ENCODE results near the gene FRMD5. TPM values are rescaled to one million over a fixed set of nuclear protein-coding genes. Genes with fewer than 3 reads are reported as not detected.

Gene FRMD5
- total RNA-seq, 2 experiments from 2014 or later, result 0.15 TPM; not detected in 1

DNA sequence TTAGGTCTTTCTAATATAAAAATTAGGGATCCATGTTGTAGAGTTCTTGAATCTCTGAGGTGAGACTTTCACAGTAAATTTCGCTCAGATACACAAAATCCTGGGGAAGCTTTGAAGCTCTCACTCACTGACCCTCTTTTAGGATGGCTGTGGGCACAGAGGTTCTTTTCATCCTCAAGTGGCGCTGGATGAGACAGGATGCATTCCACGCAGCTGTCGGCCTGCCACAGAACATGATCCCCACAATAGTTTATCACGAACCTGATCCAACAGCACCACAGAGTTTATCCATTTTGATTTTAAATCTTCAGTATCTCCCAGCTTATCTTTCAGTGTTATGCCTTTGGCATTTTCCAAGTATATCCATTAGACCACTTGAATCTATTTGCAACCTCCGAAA is 276.4 kb downstream of the FRMD5 start:
- H3K4me1 Mint-ChIP-seq, result no peaks in the 10 kb centered on the region
- POLR2A ChIA-PET, result no interaction called here
- no peaks in the 10 kb centered on the region for H3K36me3 Mint-ChIP-seq (ENCODE audit: low read depth)
- CTCF ChIA-PET, result interaction anchor here (0.5 kb wide), 1 partner anchor 182 kb away, joined by 4 read pairs; no protein-coding TSS in a partner anchor
- H3K4me3 Mint-ChIP-seq, result no peak overlapping the region
- no peak overlapping the region for H3K27ac Mint-ChIP-seq
- no peaks in the 10 kb centered on the region for H3K9me3 Mint-ChIP-seq
- no peaks in the 10 kb centered on the region for H3K27me3 Mint-ChIP-seq
- DNase-seq, result no peak

DNA sequence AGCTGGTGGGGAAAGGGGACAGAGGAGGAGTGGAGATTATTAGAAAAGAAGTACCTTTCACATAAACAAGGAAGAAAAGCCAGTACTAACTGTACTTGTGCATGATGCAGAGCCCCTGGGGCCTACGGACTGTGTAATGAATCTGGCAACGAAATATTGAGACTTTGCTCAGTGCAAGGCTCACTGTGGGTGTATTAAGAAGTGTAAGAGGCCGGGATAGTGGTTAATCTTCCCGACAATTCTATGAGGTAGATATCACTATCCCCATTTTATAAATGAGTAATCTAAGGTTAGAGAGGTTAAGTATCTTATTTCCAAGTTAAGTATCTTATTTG is 278.8 kb downstream of the FRMD5 start:
- CTCF ChIA-PET, result interaction anchor here (0.5 to 1.0 kb wide), 2 partner anchors 15 to 21 kb away, joined by 3 to 4 read pairs; no protein-coding TSS in a partner anchor
- Mint-ChIP-seq H3K4me1 (no peaks in the 10 kb centered on the region), H3K27me3 (no peaks in the 10 kb centered on the region), H3K9me3 (no peaks in the 10 kb centered on the region), H3K27ac (no peak overlapping the region), H3K36me3 (ENCODE audit: low read depth) (no peaks in the 10 kb centered on the region), H3K4me3 (no peak overlapping the region)
- POLR2A ChIA-PET, result interaction anchor here (0.5 kb wide), 1 partner anchor 101 kb away, joined by 3 read pairs; no protein-coding TSS in a partner anchor
- DNase-seq, result no peak

DNA sequence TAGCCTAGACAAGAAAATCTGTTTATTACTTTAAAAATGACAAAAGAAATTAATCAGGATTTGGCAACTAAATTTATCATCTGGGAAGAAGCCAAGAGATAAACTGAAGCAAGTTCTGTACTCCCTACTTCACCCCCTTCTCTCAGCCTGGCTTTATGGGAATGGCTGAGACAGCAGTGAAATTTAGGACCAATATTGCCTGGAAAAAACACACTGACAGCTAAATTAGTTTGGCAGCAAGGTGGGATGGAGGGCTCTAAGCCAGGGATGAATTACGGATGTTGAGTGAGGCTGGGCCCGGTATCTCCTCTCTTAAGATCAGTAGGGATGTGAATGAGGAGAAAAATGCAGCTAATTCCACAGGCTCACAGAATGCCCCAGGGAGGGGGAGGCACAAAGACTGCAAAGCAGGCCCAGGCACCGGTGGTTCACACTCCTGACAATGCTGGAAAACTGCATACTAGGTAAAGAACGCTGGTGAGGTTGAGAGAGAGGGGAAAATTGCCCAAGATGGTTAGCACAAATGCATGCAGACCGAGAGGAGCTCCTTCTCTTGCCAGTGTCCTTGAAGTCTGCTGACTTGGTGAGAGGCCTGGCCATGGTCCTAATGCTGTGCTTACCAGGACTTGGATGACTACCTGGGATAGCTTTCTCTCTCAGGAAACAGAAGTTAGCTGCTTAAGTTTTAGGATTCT is 279.3 kb downstream of the FRMD5 start:
- Mint-ChIP-seq H3K27ac (no peak overlapping the region), H3K9me3 (no peaks in the 10 kb centered on the region), H3K27me3 (no peaks in the 10 kb centered on the region), H3K36me3 (ENCODE audit: low read depth) (no peaks in the 10 kb centered on the region), H3K4me1 (no peaks in the 10 kb centered on the region), H3K4me3 (no peak overlapping the region)
- ChIA-PET POLR2A (interaction anchor here (0.5 kb wide), 1 partner anchor 102 kb away, joined by 3 read pairs; no protein-coding TSS in a partner anchor), CTCF (no interaction called here)
- no peak for DNase-seq

DNA sequence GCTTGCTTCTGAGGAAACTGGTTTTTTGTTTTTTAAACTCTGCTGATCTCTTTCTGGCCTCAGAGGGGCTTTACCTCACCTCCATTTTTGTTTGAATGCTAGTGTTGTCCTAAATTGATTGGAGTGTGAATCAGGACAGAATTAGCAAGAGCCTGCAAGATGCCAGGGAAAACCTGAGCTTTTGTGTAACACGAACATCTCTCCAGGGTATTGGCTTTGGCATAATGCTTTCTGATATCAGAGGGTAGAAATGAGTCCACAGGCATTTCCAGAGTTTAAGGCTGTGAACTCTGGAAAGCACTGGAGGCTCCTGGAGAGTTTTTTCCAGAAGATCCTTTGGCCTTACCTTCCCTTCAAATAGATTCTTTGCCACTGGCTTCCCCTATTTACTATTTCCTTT is 281.1 kb downstream of the FRMD5 start:
- Mint-ChIP-seq H3K4me1 (no peaks in the 10 kb centered on the region), H3K36me3 (ENCODE audit: low read depth) (no peaks in the 10 kb centered on the region), H3K4me3 (no peak overlapping the region), H3K27me3 (no peaks in the 10 kb centered on the region), H3K9me3 (no peaks in the 10 kb centered on the region), H3K27ac (no peak overlapping the region)
- POLR2A ChIA-PET, result no interaction called here
- no peak for DNase-seq
- CTCF ChIA-PET, result no interaction called here

DNA sequence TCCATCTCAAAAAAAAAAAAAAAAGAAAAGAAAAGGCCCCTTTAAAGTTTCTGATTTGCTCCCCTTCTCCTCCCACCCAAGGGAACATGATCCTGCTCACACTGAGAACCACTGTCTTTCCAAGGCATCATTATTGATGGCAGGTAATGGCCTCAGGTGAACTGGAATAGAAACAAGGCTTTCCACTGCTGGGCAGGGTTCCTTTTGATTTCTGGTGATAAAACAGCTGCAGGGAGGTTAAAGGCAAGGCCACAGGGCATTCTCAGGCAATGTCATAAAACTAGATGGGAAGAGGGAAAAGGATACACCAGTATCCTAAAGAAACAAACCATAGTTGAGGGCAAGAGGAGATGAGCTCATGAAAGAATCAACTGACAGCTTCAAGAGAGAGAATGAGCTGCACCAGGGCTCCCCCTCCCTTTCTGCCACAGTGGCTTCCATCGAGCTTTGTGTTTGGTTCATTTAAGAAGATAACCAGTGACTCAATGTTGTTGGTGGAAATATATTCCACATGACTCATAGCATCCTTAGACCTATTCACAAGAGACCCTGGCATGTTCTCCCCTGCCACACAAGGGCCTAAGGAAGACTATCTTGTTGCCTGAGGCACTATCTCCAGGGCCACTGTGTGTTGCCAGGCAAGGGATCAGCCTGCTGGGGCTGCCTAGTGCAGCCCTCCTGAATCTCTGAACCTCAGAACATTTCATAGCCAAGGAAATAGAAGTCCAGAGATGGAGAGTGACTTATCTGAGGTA is 281.9 kb downstream of the FRMD5 start:
- POLR2A ChIA-PET, result no interaction called here
- Mint-ChIP-seq H3K27ac (no peak overlapping the region), H3K9me3 (no peaks in the 10 kb centered on the region), H3K4me1 (no peaks in the 10 kb centered on the region), H3K36me3 (ENCODE audit: low read depth) (no peaks in the 10 kb centered on the region), H3K27me3 (no peaks in the 10 kb centered on the region), H3K4me3 (no peak overlapping the region)
- DNase-seq, result no peak
- CTCF ChIA-PET, result no interaction called here

DNA sequence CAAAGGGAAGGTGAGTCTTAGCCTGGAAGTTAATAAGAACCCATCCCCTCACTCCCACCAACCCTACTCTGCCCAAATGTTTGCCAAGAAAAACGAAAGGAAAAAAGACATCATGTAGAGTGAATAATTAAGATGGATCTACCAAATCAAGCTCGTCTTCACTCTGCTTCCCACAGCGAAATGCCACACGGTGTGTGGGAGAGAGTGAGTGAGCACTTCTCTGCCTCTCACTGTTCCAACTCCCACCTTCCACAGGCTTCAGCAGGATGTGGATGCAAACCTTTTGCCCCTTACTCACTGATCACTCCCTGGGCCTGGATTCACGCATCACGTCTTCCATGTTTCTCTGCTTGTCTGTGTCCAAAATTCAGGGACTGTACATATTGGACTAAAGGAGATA is 282.9 kb downstream of the FRMD5 start:
- Mint-ChIP-seq H3K9me3 (no peaks in the 10 kb centered on the region), H3K4me3 (no peak overlapping the region), H3K36me3 (ENCODE audit: low read depth) (no peaks in the 10 kb centered on the region), H3K4me1 (no peaks in the 10 kb centered on the region), H3K27ac (no peak overlapping the region), H3K27me3 (no peaks in the 10 kb centered on the region)
- ChIA-PET POLR2A (no interaction called here), CTCF (no interaction called here)
- no peak for DNase-seq

DNA sequence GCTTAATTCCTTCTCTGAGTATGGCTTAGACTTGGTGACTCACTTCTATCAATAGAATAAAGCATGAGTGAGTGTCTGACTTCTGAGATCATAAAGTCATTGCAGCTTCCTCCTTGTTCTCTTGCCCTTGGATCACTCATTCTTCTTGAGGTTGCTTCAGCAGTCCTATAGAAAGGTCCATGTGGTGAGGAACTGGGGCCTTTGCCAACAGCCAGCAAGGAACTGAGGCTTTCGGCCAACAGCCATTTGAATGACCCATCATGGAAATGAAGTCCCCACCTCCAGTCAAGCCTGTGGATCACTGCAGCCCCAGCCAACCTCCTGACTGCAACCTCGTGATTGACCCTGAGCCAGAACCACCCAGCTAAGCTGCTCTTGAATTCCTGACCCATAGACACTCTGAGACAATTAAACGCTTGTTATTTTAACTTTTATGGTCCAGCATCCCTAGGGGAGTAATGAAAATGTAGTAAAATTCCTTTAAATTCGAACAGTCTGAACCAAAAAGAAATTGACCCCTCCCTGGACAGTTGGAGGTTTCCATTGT is 283.8 kb downstream of the FRMD5 start:
- Mint-ChIP-seq H3K27me3 (no peaks in the 10 kb centered on the region), H3K4me3 (no peak overlapping the region), H3K9me3 (no peaks in the 10 kb centered on the region), H3K4me1 (no peaks in the 10 kb centered on the region), H3K27ac (no peak overlapping the region), H3K36me3 (ENCODE audit: low read depth) (no peaks in the 10 kb centered on the region)
- CTCF ChIA-PET, result interaction anchor here (1.0 kb wide), 1 partner anchor 10 kb away, joined by 4 read pairs; no protein-coding TSS in a partner anchor
- POLR2A ChIA-PET, result no interaction called here
- no peak for DNase-seq

DNA sequence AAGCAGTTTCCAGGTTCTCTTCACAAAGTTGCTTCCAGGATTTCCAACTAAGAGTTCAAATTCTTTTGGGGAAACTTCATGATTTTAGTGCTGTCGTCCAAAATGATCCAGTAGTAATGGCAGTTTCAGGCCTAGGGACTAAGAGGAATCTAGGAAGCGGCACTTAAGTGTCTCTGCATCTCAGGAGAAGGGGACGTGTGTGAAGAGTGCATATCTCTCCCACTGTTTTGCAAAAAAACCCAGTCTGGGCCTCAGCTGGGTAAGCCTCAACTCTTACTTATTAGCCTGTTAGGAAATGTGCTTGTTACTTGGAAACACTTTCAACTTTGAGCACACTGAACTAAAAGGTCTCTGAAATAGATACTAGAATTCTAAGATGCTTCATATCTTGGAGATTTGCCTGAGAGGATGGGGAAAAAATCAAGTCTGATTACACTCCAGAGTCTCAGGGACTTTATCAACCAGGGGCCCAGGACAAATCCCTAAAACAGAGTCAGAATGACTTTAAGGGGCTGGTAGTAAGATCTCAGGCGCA is 286.5 kb downstream of the FRMD5 start:
- Mint-ChIP-seq H3K36me3 (ENCODE audit: low read depth) (no peaks in the 10 kb centered on the region), H3K9me3 (no peaks in the 10 kb centered on the region), H3K27ac (no peak overlapping the region)

DNA sequence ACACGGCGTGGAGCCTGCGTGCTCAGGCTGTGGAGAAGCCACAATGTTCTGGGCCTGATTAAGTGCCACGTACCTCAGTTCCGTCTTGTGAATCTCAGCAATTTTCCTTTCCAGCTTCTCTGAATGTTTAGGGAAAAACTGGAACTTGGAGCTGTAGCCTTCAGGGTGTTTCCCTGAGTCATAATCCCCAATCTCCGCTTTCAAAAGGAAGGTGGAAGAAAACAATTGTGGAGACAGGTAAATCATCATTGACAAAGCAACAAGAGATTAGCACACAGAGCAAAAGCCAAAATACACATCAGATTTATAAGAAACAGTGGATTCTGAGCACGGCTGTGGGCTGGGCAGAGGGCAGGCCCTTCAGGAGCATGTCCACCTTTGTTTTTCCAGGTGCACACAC is 289.3 kb downstream of the FRMD5 start:
- H3K4me3 Mint-ChIP-seq, result no peak overlapping the region
- CTCF ChIA-PET, result no interaction called here
- no peaks in the 10 kb centered on the region for H3K9me3 Mint-ChIP-seq
- H3K36me3 Mint-ChIP-seq (ENCODE audit: low read depth), result no peaks in the 10 kb centered on the region
- H3K27me3 Mint-ChIP-seq, result no peaks in the 10 kb centered on the region
- H3K27ac Mint-ChIP-seq, result no peak overlapping the region
- no peak for DNase-seq
- POLR2A ChIA-PET, result interaction anchor here (0.6 kb wide), 1 partner anchor 101 kb away, joined by 5 read pairs; no protein-coding TSS in a partner anchor
- peaks cover 2% of the 10 kb centered on the region for H3K4me1 Mint-ChIP-seq

More for the DNA sequence above, 286.5 kb downstream of the FRMD5 start:
- no peak for DNase-seq
- no peaks in the 10 kb centered on the region for H3K27me3 Mint-ChIP-seq
- no peak overlapping the region for H3K4me3 Mint-ChIP-seq
- ChIA-PET POLR2A (no interaction called here), CTCF (no interaction called here)
- H3K4me1 Mint-ChIP-seq, result peaks cover 2% of the 10 kb centered on the region

DNA sequence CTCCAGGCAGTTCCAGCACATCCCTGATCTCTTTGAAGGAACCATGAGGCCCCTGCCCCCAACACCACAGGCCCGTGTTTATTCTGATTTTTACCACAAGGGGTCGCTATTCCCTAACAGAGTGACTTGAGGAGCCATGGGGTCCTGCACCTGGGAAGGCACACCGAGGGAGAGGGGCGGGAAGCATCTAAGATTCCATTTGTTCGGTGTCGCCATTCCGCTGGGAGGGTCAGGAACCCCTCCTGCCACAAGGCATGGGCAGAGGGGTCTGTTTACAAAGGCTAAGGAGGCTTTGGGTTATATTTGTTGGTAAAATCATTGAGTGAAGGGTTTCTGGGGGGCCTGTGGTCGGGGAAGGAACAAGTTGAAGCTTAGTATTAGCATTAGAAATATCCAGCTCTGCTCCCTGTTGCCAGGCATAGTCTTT is 291.2 kb downstream of the FRMD5 start:
- ChIA-PET POLR2A (no interaction called here), CTCF (interaction anchor here (0.6 to 1.6 kb wide), 9 partner anchors 9 to 1214 kb away, joined by 3 to 6 read pairs (median 4); no protein-coding TSS in a partner anchor)
- H3K4me3 Mint-ChIP-seq, result no peak overlapping the region

DNA sequence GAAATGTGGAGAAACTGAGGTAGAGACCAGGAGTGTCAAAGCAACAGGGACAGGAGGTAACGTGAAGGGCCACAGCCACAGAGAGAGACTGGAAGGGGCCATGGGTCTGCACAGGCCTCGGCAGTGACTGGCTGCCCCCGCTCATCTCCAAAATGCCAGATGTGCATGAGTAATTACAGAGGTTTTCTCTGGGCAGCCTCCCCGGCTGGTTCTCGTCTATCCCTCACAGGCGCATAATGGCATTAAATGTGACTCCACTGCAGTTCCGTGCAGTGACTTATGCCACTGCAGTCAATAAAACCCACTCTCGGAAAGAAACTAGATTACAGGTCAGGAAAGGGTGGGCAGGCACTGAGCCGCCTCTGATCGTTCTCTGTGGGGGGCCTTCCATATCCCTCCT is 293.6 kb downstream of the FRMD5 start:
- Mint-ChIP-seq H3K36me3 (ENCODE audit: low read depth) (no peaks in the 10 kb centered on the region), H3K4me1 (peaks cover 2% of the 10 kb centered on the region), H3K27ac (no peak overlapping the region), H3K4me3 (no peak overlapping the region), H3K27me3 (no peaks in the 10 kb centered on the region), H3K9me3 (no peaks in the 10 kb centered on the region)
- CTCF ChIA-PET, result no interaction called here
- POLR2A ChIA-PET, result no interaction called here
- no peak for DNase-seq

More for the DNA sequence above, 291.2 kb downstream of the FRMD5 start:
- no peaks in the 10 kb centered on the region for H3K9me3 Mint-ChIP-seq
- H3K4me1 Mint-ChIP-seq, result peaks cover 2% of the 10 kb centered on the region
- no peak overlapping the region for H3K27ac Mint-ChIP-seq
- peak; percentile 67 for DNase-seq
- H3K36me3 Mint-ChIP-seq (ENCODE audit: low read depth), result no peaks in the 10 kb centered on the region
- H3K27me3 Mint-ChIP-seq, result no peaks in the 10 kb centered on the region

DNA sequence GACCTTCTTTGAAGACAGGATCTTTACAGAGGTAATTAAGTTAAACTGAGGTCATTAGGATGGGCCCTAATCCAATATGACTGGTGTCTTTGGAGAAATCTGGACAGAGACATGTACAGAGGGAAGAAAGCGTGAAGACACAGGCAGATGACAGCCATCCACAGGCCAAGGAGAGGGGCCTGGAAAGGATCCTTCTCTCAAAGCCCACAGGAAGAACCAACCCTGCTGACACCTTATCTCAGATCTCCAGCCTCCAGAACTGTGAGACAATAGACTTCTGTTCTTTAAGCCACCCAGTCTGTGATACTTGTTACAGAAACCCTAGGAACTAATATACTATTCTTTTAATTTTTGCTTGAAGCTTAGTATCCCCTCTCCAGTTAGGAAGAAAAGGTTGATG is 294.1 kb downstream of the FRMD5 start:
- POLR2A ChIA-PET, result no interaction called here
- Mint-ChIP-seq H3K4me1 (peaks cover 2% of the 10 kb centered on the region), H3K9me3 (no peaks in the 10 kb centered on the region), H3K4me3 (no peak overlapping the region), H3K27me3 (no peaks in the 10 kb centered on the region), H3K27ac (no peak overlapping the region), H3K36me3 (ENCODE audit: low read depth) (no peaks in the 10 kb centered on the region)
- CTCF ChIA-PET, result interaction anchor here (0.5 kb wide), 1 partner anchor 45 kb away, joined by 3 read pairs; no protein-coding TSS in a partner anchor
- no peak for DNase-seq

DNA sequence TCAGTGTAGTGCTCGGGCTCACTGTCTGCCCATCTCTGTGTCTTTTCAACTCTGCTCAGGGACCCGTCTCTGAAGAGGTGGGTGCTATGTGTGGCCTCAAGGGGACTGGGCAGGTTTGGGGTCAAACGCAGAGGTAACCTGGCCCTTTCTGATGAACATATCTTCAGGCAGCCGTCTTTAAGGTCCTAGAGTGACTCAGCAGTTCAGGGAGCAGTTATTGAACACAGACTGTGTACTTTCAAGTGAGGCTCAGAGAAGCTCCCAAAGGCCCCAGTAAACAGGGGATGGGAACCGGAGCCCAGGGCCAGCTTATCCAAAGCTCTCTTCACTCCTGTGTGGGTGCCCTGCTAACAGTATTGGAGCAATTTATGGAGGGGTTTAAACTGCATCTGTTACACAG is 295.1 kb downstream of the FRMD5 start:
- Mint-ChIP-seq H3K9me3 (no peaks in the 10 kb centered on the region), H3K4me3 (no peak overlapping the region), H3K4me1 (peaks cover 2% of the 10 kb centered on the region), H3K27ac (no peak overlapping the region), H3K36me3 (ENCODE audit: low read depth) (no peaks in the 10 kb centered on the region), H3K27me3 (no peaks in the 10 kb centered on the region)
- CTCF ChIA-PET, result no interaction called here
- DNase-seq, result no peak
- POLR2A ChIA-PET, result no interaction called here
